BJ (cell line): ENCODE data around the gene CCDC195. TPM values are rescaled to one million over a fixed set of nuclear protein-coding genes. Genes with fewer than 3 reads are reported as not detected.

Experiments
- CTCF ChIA-PET: fragments of 350-600 bp; formaldehyde crosslinking; extraction: SDS; loops from one replicate; lab custom pipeline; 2021; ENCODE audit warnings: antibody characterized with exemption, inconsistent platforms; lab: Yijun Ruan, JAX
- POLR2A ChIA-PET: fragments of 300-600 bp; sonication (Branson Sonifier 250); formaldehyde crosslinking; extraction: SDS; loops from one replicate; lab custom pipeline; 2021; ENCODE audit warnings: antibody characterized with exemption; lab: Charles Lee
- DNase-seq: peaks from one replicate; pipeline ENCODE4 v3.0.0-alpha.2; 2011; ENCODE audit warnings: low read depth
- H3K27me3 ChIP-seq: 2 replicates; pipeline ENCODE4 v1.6.0; 2011; ENCODE audit warnings: low read length; ENCODE audit not compliant: control insufficient read depth, insufficient read depth
- H3K36me3 ChIP-seq: 2 replicates; pipeline ENCODE4 v1.5.1; 2011; ENCODE audit warnings: low read length; ENCODE audit not compliant: control insufficient read depth, insufficient read depth
- H3K4me3 ChIP-seq: 2 replicates; pipeline ENCODE4 v1.5.1; 2011; ENCODE audit warnings: low read depth, mild to moderate bottlenecking, control low read depth, low read length
- polyA plus RNA-seq: library from polyadenylated mRNA; depleted of rRNA; stranded (reverse); fragments of >200 nt; gene quantifications from 2 replicates; pipeline ENCODE4 v1.2.3, GENCODE V29; 2011
- TF ChIP-seq, protein P1 (sequence below): IDR thresholded peaks from 2 replicates; pipeline ENCODE4 v1.5.1; 2011; ENCODE audit warnings: low read depth, mild to moderate bottlenecking, control low read depth, inconsistent platforms, low read length, moderate library complexity; ENCODE audit not compliant: insufficient read depth

CCDC195 gene
- polyA plus RNA-seq, 1 experiment, result not detected

- POLR2A ChIA-PET, result no interaction called here
Measured at GRCh38 chr2:224731665-224732064, 15.5 kb upstream of the CCDC195 start.

DNA sequence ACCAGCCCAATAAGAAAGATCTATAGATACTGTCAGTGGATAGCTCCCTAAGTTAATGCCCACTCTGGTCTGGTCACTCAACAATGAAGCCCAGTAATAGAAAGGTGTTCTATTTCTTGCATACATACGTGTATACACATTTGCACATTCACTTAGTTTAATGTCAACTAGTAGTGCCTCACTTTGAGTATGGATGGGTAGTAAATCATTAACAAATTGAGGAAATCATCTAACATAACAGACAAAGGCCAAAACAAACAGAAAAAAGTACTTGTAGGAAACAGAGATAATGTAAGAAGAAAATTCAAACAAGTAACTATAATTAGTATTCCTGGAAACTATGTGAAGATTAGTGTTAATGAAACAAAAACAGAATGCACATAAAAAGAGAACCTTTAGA is 13.3 kb upstream of the CCDC195 start:
- TF ChIP-seq, protein P1, sequence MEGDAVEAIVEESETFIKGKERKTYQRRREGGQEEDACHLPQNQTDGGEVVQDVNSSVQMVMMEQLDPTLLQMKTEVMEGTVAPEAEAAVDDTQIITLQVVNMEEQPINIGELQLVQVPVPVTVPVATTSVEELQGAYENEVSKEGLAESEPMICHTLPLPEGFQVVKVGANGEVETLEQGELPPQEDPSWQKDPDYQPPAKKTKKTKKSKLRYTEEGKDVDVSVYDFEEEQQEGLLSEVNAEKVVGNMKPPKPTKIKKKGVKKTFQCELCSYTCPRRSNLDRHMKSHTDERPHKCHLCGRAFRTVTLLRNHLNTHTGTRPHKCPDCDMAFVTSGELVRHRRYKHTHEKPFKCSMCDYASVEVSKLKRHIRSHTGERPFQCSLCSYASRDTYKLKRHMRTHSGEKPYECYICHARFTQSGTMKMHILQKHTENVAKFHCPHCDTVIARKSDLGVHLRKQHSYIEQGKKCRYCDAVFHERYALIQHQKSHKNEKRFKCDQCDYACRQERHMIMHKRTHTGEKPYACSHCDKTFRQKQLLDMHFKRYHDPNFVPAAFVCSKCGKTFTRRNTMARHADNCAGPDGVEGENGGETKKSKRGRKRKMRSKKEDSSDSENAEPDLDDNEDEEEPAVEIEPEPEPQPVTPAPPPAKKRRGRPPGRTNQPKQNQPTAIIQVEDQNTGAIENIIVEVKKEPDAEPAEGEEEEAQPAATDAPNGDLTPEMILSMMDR, result no peak
- POLR2A ChIA-PET, result no interaction called here
- Histone ChIP-seq H3K36me3 (no peaks in the 10 kb centered on the region), H3K4me3 (no peak overlapping the region), H3K27me3 (no peaks in the 10 kb centered on the region)
- CTCF ChIA-PET, result no interaction called here
- no peak for DNase-seq

More at GRCh38 chr2:224731665-224732064, 15.5 kb upstream of the CCDC195 start:
- no peaks in the 10 kb centered on the region for H3K36me3 ChIP-seq
- CTCF ChIA-PET, result interaction anchor here (0.7 to 0.8 kb wide), 2 partner anchors 77 to 441 kb away, joined by 4 to 5 read pairs; no protein-coding TSS in a partner anchor
- no peak overlapping the region for H3K4me3 ChIP-seq
- TF ChIP-seq, protein P1, result no peak
- no peaks in the 10 kb centered on the region for H3K27me3 ChIP-seq
- DNase-seq, result no peak

DNA sequence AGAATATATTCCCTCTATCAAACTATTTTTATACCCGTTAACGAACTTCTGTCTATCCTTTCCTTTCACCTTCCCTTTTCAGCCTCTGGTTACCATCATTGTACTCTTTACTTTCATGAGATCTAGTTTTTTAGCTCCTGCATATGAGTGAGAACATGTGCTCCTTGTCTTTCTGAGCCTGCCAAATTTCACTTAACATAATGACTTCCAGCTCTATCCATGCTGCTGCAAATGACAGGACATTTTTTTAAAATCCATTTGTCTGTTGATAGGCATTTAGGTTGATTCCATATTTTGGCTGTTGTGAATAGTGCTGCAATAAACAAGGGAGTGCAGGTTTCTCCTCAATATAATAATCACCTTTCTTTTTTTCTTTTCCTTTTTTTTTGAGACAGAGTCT is 8.2 kb upstream of the CCDC195 start:
- no peak overlapping the region for H3K4me3 ChIP-seq
- TF ChIP-seq, protein P1, result no peak
- H3K36me3 ChIP-seq, result no peaks in the 10 kb centered on the region
- no peaks in the 10 kb centered on the region for H3K27me3 ChIP-seq
- ChIA-PET POLR2A (no interaction called here), CTCF (no interaction called here)
- no peak for DNase-seq

DNA sequence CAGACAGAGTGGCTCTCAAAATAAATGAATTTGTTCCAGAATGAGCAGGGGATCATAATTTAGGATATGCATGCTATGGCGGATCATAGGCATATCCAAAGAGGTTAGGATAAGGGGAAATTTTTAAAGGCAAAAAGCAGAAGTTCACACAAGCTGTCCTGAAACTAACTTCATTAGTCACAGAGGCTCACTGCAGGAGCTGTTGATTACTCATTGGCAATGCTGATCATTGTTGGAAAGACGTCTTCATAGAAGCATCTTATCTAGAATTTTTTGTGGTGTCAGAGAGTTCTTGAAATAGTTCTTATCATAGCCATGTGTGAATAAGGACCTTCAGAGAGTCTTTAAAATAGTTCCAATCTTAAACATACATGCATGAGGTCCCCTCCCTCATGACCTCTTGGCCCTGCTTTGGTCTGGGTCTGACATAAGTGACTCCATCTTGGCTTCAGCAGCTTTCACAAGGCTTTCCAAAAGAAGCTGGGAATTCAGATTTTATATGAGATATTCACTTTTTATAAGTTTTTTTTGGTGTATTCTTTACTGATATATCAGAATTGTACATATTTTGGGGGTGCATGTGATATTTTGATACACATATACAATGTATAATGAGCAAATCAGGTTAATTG is 7.5 kb upstream of the CCDC195 start:
- CTCF ChIA-PET, result no interaction called here
- H3K36me3 ChIP-seq, result no peaks in the 10 kb centered on the region
- POLR2A ChIA-PET, result no interaction called here

DNA sequence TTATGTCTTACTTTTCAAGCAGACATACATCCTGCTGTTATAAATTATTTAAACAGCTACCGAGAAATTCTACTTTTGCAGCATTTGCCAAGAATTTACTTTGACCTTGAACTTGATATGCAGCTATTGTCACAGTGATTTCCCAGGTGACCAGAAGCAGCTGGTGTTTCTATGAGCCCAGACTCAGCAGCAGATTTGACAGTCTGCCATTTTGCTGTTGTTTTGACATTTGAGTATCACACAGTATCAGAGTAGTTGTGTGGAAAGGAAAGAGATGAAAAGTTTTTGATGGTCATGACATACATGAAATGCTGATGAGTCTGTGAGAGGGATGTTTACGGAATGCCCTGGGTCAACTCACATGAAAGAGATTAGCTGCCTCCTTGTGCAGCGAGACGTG is 6.6 kb upstream of the CCDC195 start:
- CTCF ChIA-PET, result no interaction called here
- no peaks in the 10 kb centered on the region for H3K36me3 ChIP-seq
- no peak for DNase-seq
- POLR2A ChIA-PET, result no interaction called here
- H3K27me3 ChIP-seq, result no peaks in the 10 kb centered on the region
- no peak overlapping the region for H3K4me3 ChIP-seq
- TF ChIP-seq, protein P1, result no peak

More for the DNA sequence above, 7.5 kb upstream of the CCDC195 start:
- TF ChIP-seq, protein P1, result no peak
- Histone ChIP-seq H3K27me3 (no peaks in the 10 kb centered on the region), H3K4me3 (no peak overlapping the region)
- no peak for DNase-seq
